ENCODE results near the gene MRPL48. TPM values are rescaled to one million over a fixed set of nuclear protein-coding genes. Genes with fewer than 3 reads are reported as not detected.

The MRPL48 gene
- total and polyA plus RNA-seq, 10 of the 15 experiments (the other 5 are each of a cell fraction or from before 2014, with no cell fraction given), result 46.7 to 159 (median 83.4) TPM

- H3K9ac ChIP-seq (ENCODE audit: control insufficient read depth, insufficient read depth, low read length), result no peak overlapping the region
- ChIA-PET CTCF (interaction anchor here (1.6 kb wide), 1 partner anchor 69 kb away, joined by 3 read pairs; no protein-coding TSS in a partner anchor), SMC1A (ENCODE audit: uncharacterized antibody, unreplicated experiment) (interaction anchor here (0.6 kb wide), 1 partner anchor 249 kb away, joined by 3 read pairs; no protein-coding TSS in a partner anchor), POLR2A (no interaction called here), RAD21 (ENCODE audit: unreplicated experiment) (no interaction called here)
- H4K20me1 ChIP-seq (ENCODE audit: control insufficient read depth, insufficient read depth), result no peaks in the 10 kb centered on the region
- H3K4me3 ChIP-seq, result no peak overlapping the region
- no peak overlapping the region for H3K27ac ChIP-seq (ENCODE audit: control insufficient read depth, insufficient read depth)
- no peak for ATAC-seq
- H3K4me1 ChIP-seq (ENCODE audit: control insufficient read depth, insufficient read depth, low read length), result peaks cover 3% of the 10 kb centered on the region; the same call in 1 of the 2 replicates
- H3K27me3 ChIP-seq (replicated peaks in 1 of 2; ENCODE audit: control insufficient read depth in 2 of 2, insufficient read depth in 2 of 2, low read length in 1 of 2), result no peaks in the 10 kb centered on the region
- in situ Hi-C loops (cut with MboI) (no loop called here), intact Hi-C loops (cut with micrococcal nuclease; ENCODE audit: unreplicated experiment) (no loop called here)
- no peak overlapping the region for H2AFZ ChIP-seq (ENCODE audit: control insufficient read depth, low read depth, low read length)
- no peak for DNase-seq (ENCODE audit: low read depth, low spot score)
- no peaks in the 10 kb centered on the region for H3K9me3 ChIP-seq (replicated peaks; ENCODE audit: control insufficient read depth, insufficient read depth, low read length)
- H3K36me3 ChIP-seq (ENCODE audit: control insufficient read depth in 2 of 2, insufficient read depth in 2 of 2, low read length in 1 of 2), result peaks cover 0 to 1% of the 10 kb centered on the region in 2 experiments; a peak in 2 of 4 replicates
- FAIRE-seq, result no peak
- WGBS (ENCODE audit: insufficient coverage, insufficient replicate concordance, low lambda C conversion rate, missing lambda C conversion rate), result 91% methylated on average over 18 of the region's 19 CpGs
- BruUV-seq (replicated peaks), result no TSS peak
- no peak for TF ChIP-seq CEBPB (IDR thresholded peaks at IDR 0.05; ENCODE audit: borderline replicate concordance in 1 of 2, low read depth in 2 of 2, low read length in 2 of 2)
- TF ChIP-seq KAT2A (conservative IDR thresholded peaks at IDR 0.05; ENCODE audit: control insufficient read depth, low read depth, low read length), result no peak
- TF ChIP-seq TCF7 (IDR thresholded peaks at IDR 0.05; ENCODE audit: borderline replicate concordance), result no peak
- TF ChIP-seq NR2C2 (IDR thresholded peaks at IDR 0.05; ENCODE audit: borderline replicate concordance, control insufficient read depth, insufficient read length, low read depth), result no peak
- TF ChIP-seq, protein P1, sequence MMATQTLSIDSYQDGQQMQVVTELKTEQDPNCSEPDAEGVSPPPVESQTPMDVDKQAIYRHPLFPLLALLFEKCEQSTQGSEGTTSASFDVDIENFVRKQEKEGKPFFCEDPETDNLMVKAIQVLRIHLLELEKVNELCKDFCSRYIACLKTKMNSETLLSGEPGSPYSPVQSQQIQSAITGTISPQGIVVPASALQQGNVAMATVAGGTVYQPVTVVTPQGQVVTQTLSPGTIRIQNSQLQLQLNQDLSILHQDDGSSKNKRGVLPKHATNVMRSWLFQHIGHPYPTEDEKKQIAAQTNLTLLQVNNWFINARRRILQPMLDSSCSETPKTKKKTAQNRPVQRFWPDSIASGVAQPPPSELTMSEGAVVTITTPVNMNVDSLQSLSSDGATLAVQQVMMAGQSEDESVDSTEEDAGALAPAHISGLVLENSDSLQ (IDR thresholded peaks at IDR 0.05), result no peak
- no peak for TF ChIP-seq ZNF687 (IDR thresholded peaks at IDR 0.05)
- no peak for TF ChIP-seq SMAD5 (IDR thresholded peaks at IDR 0.05; ENCODE audit: low read depth)
- no peak for TF ChIP-seq BCL11A (IDR thresholded peaks at IDR 0.05; ENCODE audit: low read depth, low read length)
- no peak for TF ChIP-seq HCFC1 (IDR thresholded peaks at IDR 0.05; ENCODE audit: low read length)
- no peak for TF ChIP-seq ZNF274 (IDR thresholded peaks at IDR 0.05; ENCODE audit: insufficient read depth, insufficient read length)
- TF ChIP-seq TAF1 (IDR thresholded peaks at IDR 0.05; ENCODE audit: borderline replicate concordance, low read depth, low read length), result no peak
- no peak for TF ChIP-seq ZNF384 (IDR thresholded peaks at IDR 0.05; ENCODE audit: borderline replicate concordance, low read depth, low read length)
- TF ChIP-seq, protein P2, sequence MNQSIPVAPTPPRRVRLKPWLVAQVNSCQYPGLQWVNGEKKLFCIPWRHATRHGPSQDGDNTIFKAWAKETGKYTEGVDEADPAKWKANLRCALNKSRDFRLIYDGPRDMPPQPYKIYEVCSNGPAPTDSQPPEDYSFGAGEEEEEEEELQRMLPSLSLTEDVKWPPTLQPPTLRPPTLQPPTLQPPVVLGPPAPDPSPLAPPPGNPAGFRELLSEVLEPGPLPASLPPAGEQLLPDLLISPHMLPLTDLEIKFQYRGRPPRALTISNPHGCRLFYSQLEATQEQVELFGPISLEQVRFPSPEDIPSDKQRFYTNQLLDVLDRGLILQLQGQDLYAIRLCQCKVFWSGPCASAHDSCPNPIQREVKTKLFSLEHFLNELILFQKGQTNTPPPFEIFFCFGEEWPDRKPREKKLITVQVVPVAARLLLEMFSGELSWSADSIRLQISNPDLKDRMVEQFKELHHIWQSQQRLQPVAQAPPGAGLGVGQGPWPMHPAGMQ (IDR thresholded peaks at IDR 0.05; ENCODE audit: borderline replicate concordance), result no peak
- no peak for TF ChIP-seq IRF4 (IDR thresholded peaks at IDR 0.05; ENCODE audit: low read depth, low read length)
- H3K4me2 ChIP-seq (ENCODE audit: control insufficient read depth, insufficient read depth), result no peak overlapping the region
- H3K79me2 ChIP-seq (ENCODE audit: control insufficient read depth, insufficient read depth, low read length), result no peaks in the 10 kb centered on the region
Observed at GRCh38 chr11:73795925-73796632, 8.4 kb downstream of the MRPL48 start.
